CD4-positive, alpha-beta memory T cell (primary cell): ENCODE results near the gene SFTPA2. TPM values are rescaled to one million over a fixed set of nuclear protein-coding genes. Genes with fewer than 3 reads are reported as not detected.
"Not testable (repeated sequence)": the region's sequence is repeated elsewhere in the genome, so short reads cannot be mapped to it uniquely, and the experiment has no call there.

ENCODE experiments used
- CTCF ChIA-PET: fragments of 350-600 bp; sonication (Branson Sonifier 250); formaldehyde crosslinking; loops from one replicate; lab custom pipeline; 2021; ENCODE audit warnings: inconsistent platforms; ENCODE audit not compliant: partially characterized antibody; lab: Charles Lee
- POLR2A ChIA-PET: fragments of 350-600 bp; sonication (Branson Sonifier 250); formaldehyde crosslinking; loops from one replicate; lab custom pipeline; 2021; ENCODE audit not compliant: partially characterized antibody; lab: Charles Lee
- DNase-seq, 5 donors: peaks; one replicate each; pipeline versions ENCODE4 v3.0.0 to v3.0.0-alpha.2; 2020 to 2022; ENCODE audit warnings: mixed read lengths in 1 of 5
- H3K27ac ChIP-seq: one replicate; pipeline ENCODE4 v1.7.0; 2013; ENCODE audit warnings: low read depth, low read length
- H3K27me3 ChIP-seq: 2 replicates; pipeline ENCODE4 v1.7.0; 2013; ENCODE audit warnings: mild to moderate bottlenecking, low read length, moderate library complexity; ENCODE audit not compliant: insufficient read depth
- H3K36me3 ChIP-seq: 2 replicates; pipeline ENCODE4 v1.7.0; 2013; ENCODE audit warnings: mild to moderate bottlenecking, low read length, moderate library complexity; ENCODE audit not compliant: insufficient read depth
- H3K4me1 ChIP-seq: 2 replicates; pipeline ENCODE4 v1.7.0; 2013; ENCODE audit warnings: mild to moderate bottlenecking, low read length, moderate library complexity; ENCODE audit not compliant: insufficient read depth
- H3K4me3 ChIP-seq, 2 donors: one replicate each; pipeline ENCODE4 v1.7.0; 2013; ENCODE audit warnings: low read length in 2 of 2, mild to moderate bottlenecking in 1 of 2
- H3K9me3 ChIP-seq, 2 donors: one replicate each; pipeline ENCODE4 v1.7.0; 2013; ENCODE audit warnings: low read length in 2 of 2, control low read depth in 1 of 2; ENCODE audit not compliant: control insufficient read depth in 1 of 2
- H3K27ac Mint-ChIP-seq, 7 donors: one replicate each; pipeline ENCODE4 v1.8.0; 2020 to 2021; ENCODE audit warnings: mixed read lengths in 7 of 7, mild to moderate bottlenecking in 6 of 7, inconsistent platforms in 3 of 7, moderate library complexity in 3 of 7
- H3K27me3 Mint-ChIP-seq, 2 donors: one replicate each; pipeline ENCODE4 v1.8.0; 2020 to 2021; ENCODE audit warnings: mixed read lengths in 2 of 2
- H3K36me3 Mint-ChIP-seq, 2 donors: one replicate each; pipeline ENCODE4 v1.8.0; 2020 to 2021; ENCODE audit warnings: mixed read lengths in 2 of 2, inconsistent platforms in 1 of 2, mild to moderate bottlenecking in 1 of 2
- H3K4me1 Mint-ChIP-seq, 4 donors: one replicate each; pipeline ENCODE4 v1.8.0; 2020 to 2021; ENCODE audit warnings: mixed read lengths in 4 of 4, mild to moderate bottlenecking in 1 of 4
- H3K4me3 Mint-ChIP-seq, 8 donors: one replicate each; pipeline ENCODE4 v1.8.0; 2020 to 2021; ENCODE audit warnings: mixed read lengths in 8 of 8, mild to moderate bottlenecking in 7 of 8, moderate library complexity in 6 of 8, inconsistent platforms in 3 of 8
- H3K9me3 Mint-ChIP-seq, 8 donors: one replicate each; pipeline ENCODE4 v1.8.0; 2020 to 2021; ENCODE audit warnings: mixed read lengths in 8 of 8, mild to moderate bottlenecking in 5 of 8, inconsistent platforms in 3 of 8, moderate library complexity in 1 of 8
- intact Hi-C: fragments of 100-400 bp; cut with micrococcal nuclease; formaldehyde crosslinking; loops from one replicate; pipeline ENCODE4 v1.15.1; 2023
- polyA plus RNA-seq, 2 donors: library from polyadenylated mRNA; unstranded; fragments of 300-500 nt; fragmentation: Illumina TruSeq; gene quantifications; one replicate each; pipeline ENCODE4 v1.2.3, GENCODE V29; 2021
- total RNA-seq, 2 experiments: library from RNA; stranded (reverse); gene quantifications; one replicate each; pipeline ENCODE4 v1.2.3, GENCODE V29; 2021

Gene SFTPA2
- total and polyA plus RNA-seq, 4 experiments from 2014 or later, result not detected

- H3K9me3 Mint-ChIP-seq, DNase-seq, H3K27ac ChIP-seq, H3K4me3 Mint-ChIP-seq, H3K9me3 ChIP-seq, CTCF ChIA-PET, H3K27me3 ChIP-seq, H3K4me1 ChIP-seq, intact Hi-C loops, H3K36me3 Mint-ChIP-seq, H3K36me3 ChIP-seq, POLR2A ChIA-PET, H3K4me3 ChIP-seq, H3K4me1 Mint-ChIP-seq: not testable (repeated sequence)
- peak overlapping the region in 1 of 7 donors; percentile 5 for H3K27ac Mint-ChIP-seq
- H3K27me3 Mint-ChIP-seq, result peaks cover 4 to 15% of the 10 kb centered on the region in 2 donors
Measured at GRCh38 chr10:79582954-79583353, 22.7 kb upstream of the SFTPA2 start.

DNA sequence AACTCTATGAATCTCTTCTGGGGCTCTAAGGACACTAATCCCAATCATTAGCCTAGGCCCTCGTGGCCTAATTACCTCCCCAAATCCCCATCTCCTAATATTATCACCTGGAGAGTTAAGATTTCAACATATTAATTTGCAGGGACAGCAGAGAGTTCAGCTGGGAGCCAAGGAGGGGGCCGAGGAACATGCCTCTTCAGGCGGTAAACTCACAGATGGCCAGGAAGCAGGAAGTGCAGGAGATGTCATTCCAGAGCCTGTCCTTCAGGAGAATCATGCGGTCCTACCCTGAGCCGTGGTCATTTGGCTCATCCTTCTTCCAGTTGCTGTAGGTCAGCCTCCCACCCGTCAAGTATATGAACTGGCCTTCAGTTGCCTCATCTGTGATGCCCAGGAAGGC lies 21.9 kb upstream of the SFTPA2 start:
- no peaks in the 10 kb centered on the region for H3K4me1 ChIP-seq
- Mint-ChIP-seq H3K36me3 (no peaks in the 10 kb centered on the region), H3K27me3 (peaks cover 2 to 18% of the 10 kb centered on the region in 2 donors), H3K9me3 (no peaks in the 10 kb centered on the region), H3K4me3 (no peak overlapping the region), H3K27ac (no peak overlapping the region), H3K4me1 (peaks cover 0 to 7% (median 2%) of the 10 kb centered on the region in 4 donors)
- H3K27ac ChIP-seq, result no peak overlapping the region
- no peak overlapping the region for H3K4me3 ChIP-seq
- intact Hi-C loops, result no loop called here
- no peaks in the 10 kb centered on the region for H3K36me3 ChIP-seq
- H3K9me3 ChIP-seq, result no peaks in the 10 kb centered on the region
- no peaks in the 10 kb centered on the region for H3K27me3 ChIP-seq
- CTCF ChIA-PET, result no interaction called here
- POLR2A ChIA-PET, result no interaction called here
- DNase-seq, result no peak

- H3K4me1 ChIP-seq, result no peaks in the 10 kb centered on the region
- no peak overlapping the region for H3K4me3 ChIP-seq
- H3K27me3 Mint-ChIP-seq, result peaks cover 0 to 13% of the 10 kb centered on the region in 2 donors
- intact Hi-C loops, result no loop called here
- H3K36me3 ChIP-seq, result no peaks in the 10 kb centered on the region
- no peak for DNase-seq
- no peak overlapping the region for H3K4me3 Mint-ChIP-seq
- no peaks in the 10 kb centered on the region for H3K36me3 Mint-ChIP-seq
- CTCF ChIA-PET, result interaction anchor here (0.7 kb wide), 1 partner anchor 43 kb away, joined by 3 read pairs; no protein-coding TSS in a partner anchor
- no peaks in the 10 kb centered on the region for H3K9me3 ChIP-seq
- no peaks in the 10 kb centered on the region for H3K9me3 Mint-ChIP-seq
- POLR2A ChIA-PET, result no interaction called here
- no peak overlapping the region for H3K27ac ChIP-seq
- H3K27ac Mint-ChIP-seq, result no peak overlapping the region
- no peaks in the 10 kb centered on the region for H3K27me3 ChIP-seq
- peaks cover 0 to 7% (median 2%) of the 10 kb centered on the region in 4 donors for H3K4me1 Mint-ChIP-seq
Measured at GRCh38 chr10:79581044-79581443, 20.8 kb upstream of the SFTPA2 start.

DNA sequence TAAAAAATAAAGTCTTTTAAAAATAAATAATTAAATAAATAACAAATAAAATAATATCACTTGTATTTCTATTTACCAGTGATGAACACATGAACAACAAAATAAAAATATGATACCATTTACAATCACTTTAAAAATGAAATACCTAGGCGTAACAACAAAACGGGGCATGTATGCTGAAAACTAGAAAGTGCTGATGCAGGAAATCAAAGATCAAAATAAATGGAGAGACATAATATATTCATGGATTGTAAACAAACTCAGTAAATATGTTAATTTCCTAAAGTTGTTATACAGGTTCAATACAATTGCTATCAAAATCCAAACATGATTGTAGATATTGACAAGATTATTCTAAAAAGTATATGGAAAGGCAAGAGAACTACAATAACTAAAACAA lies 19.2 kb upstream of the SFTPA2 start:
- H3K36me3 Mint-ChIP-seq, result no peaks in the 10 kb centered on the region
- peaks cover 3 to 6% of the 10 kb centered on the region in 2 donors for H3K27me3 Mint-ChIP-seq
- H3K9me3 ChIP-seq, result no peaks in the 10 kb centered on the region
- H3K36me3 ChIP-seq, result no peaks in the 10 kb centered on the region
- ChIA-PET POLR2A (no interaction called here), CTCF (no interaction called here)
- no peak overlapping the region for H3K27ac ChIP-seq
- no peak overlapping the region for H3K4me3 Mint-ChIP-seq
- no peak overlapping the region for H3K4me3 ChIP-seq
- H3K4me1 ChIP-seq, result no peaks in the 10 kb centered on the region
- H3K27me3 ChIP-seq, result no peaks in the 10 kb centered on the region
- intact Hi-C loops, result no loop called here
- H3K27ac Mint-ChIP-seq, result no peak overlapping the region
- no peak for DNase-seq
- peaks cover 2 to 8% (median 6%) of the 10 kb centered on the region in 8 donors for H3K9me3 Mint-ChIP-seq
- peaks cover 0 to 7% (median 2%) of the 10 kb centered on the region in 4 donors for H3K4me1 Mint-ChIP-seq

DNA sequence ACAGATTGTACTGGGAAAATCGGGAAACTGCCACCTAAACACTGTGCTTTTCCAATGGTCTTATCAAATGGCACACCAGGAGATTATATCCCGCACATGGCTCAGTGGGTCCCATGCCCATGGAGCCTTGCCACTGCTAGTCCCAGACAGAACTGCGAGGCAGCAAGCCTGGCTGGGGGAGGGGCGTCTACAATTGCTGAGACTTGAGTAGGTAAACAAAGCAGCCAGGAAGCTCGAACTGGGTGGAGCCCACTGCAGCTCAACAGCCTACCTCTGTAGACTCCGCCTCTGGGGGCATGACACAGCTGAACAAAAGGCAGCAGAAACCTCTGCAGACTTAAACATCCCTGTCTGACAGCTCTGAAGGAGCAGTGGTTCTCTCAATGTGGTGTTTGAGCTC lies 10.4 kb upstream of the SFTPA2 start:
- CTCF ChIA-PET, result interaction anchor here (1.4 kb wide), 1 partner anchor 8 kb away, joined by 3 read pairs; no protein-coding TSS in a partner anchor
- H3K27ac ChIP-seq, H3K9me3 ChIP-seq, H3K4me1 Mint-ChIP-seq, intact Hi-C loops, H3K4me3 Mint-ChIP-seq, H3K27ac Mint-ChIP-seq, H3K36me3 ChIP-seq, H3K4me1 ChIP-seq, DNase-seq, H3K36me3 Mint-ChIP-seq, H3K4me3 ChIP-seq, H3K27me3 ChIP-seq, POLR2A ChIA-PET: not testable (repeated sequence)
- Mint-ChIP-seq H3K27me3 (peaks cover 40 to 52% of the 10 kb centered on the region in 2 donors), H3K9me3 (peaks cover 2 to 33% (median 13%) of the 10 kb centered on the region in 8 donors)

DNA sequence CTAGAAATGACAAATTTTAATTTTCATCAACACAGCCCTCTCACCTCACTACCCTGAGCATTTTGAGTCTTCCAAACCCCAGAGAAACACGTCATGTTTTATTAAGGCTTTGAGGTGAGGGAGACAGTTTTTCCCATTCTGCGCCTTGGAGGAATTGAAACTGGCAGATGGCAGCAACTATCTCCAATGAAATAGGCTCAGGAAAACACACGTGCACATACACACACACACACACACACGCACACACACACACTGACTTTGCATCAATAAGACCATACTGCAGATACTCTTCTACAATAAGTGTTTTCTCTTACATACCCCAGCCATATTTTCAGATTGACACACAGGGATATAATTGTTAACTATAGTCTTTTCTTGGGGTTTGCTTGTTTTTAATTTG lies 3.2 kb upstream of the SFTPA2 start:
- H3K36me3 ChIP-seq, result no peaks in the 10 kb centered on the region
- CTCF ChIA-PET, result interaction anchor here (1.0 to 2.1 kb wide), 4 partner anchors 8 to 697 kb away, joined by 3 to 7 read pairs (median 3); no protein-coding TSS in a partner anchor
- H3K4me3 Mint-ChIP-seq, result no peak overlapping the region

DNA sequence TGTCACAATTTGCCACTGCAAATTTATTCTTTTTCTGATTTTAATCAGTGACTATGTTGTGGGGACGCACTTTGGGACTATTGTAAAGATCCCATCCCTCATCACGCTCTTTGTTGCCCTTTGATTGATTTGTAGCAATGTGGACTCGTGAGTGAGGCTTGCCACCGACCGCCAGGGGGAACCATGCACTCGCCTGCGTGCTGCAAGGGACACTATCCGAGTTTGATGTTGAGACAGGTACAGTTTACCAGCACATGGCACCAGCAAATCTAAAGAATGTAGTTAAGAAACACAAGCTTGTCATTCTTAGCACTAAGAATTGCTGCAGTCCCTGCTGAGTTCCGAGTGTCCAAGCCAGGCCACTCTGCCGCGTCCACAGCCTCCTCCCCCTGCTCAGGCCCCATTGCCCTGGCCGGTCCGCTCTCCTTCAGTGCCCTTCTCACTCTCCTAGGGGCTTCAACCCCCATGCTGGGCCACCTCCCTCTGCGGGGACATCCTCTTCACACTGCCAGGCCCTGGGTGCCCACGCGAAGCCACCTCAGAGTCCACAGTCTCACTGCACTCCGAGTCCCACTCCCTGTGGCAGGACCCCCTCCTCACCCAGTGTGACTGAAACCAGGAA lies 2.0 kb upstream of the SFTPA2 start:
- ChIA-PET POLR2A (no interaction called here), CTCF (interaction anchor here (1.0 to 2.1 kb wide), 6 partner anchors 9 to 506 kb away, joined by 3 to 7 read pairs (median 3); no protein-coding TSS in a partner anchor)
- peaks cover 4% of the 10 kb centered on the region for H3K4me1 ChIP-seq
- Mint-ChIP-seq H3K36me3 (no peaks in the 10 kb centered on the region), H3K27ac (peak overlapping the region in 1 of 7 donors; percentile 10), H3K9me3 (no peaks in the 10 kb centered on the region), H3K4me3 (no peak overlapping the region), H3K4me1 (peaks cover 0 to 11% (median 5%) of the 10 kb centered on the region in 4 donors), H3K27me3 (peaks cover 19 to 26% of the 10 kb centered on the region in 2 donors)
- H3K36me3 ChIP-seq, result no peaks in the 10 kb centered on the region
- intact Hi-C loops, result no loop called here
- H3K4me3 ChIP-seq, result no peak overlapping the region
- no peak overlapping the region for H3K27ac ChIP-seq
- peak in 4 of 5 donors; percentile 39 to 54 (median 47) for DNase-seq
- H3K9me3 ChIP-seq, result no peaks in the 10 kb centered on the region
- H3K27me3 ChIP-seq, result no peaks in the 10 kb centered on the region

More for the DNA sequence above, 3.2 kb upstream of the SFTPA2 start:
- H3K4me1 Mint-ChIP-seq, result peaks cover 0 to 11% (median 5%) of the 10 kb centered on the region in 4 donors
- H3K4me1 ChIP-seq, result peaks cover 4% of the 10 kb centered on the region
- no peak for DNase-seq
- H3K27ac ChIP-seq, result no peak overlapping the region
- H3K27me3 ChIP-seq, result no peaks in the 10 kb centered on the region
- no peak overlapping the region for H3K4me3 ChIP-seq
- POLR2A ChIA-PET, result no interaction called here
- peaks cover 25 to 27% of the 10 kb centered on the region in 2 donors for H3K27me3 Mint-ChIP-seq
- H3K36me3 Mint-ChIP-seq, result no peaks in the 10 kb centered on the region
- intact Hi-C loops, result no loop called here
- H3K9me3 ChIP-seq, result no peaks in the 10 kb centered on the region
- H3K27ac Mint-ChIP-seq, result no peak overlapping the region
- H3K9me3 Mint-ChIP-seq, result no peaks in the 10 kb centered on the region
